ENCODE measurements around the gene TYRO3.
A peak's percentile ranks its signal among the peaks of the same experiment; 100 is the strongest.

Gene TYRO3

DNA sequence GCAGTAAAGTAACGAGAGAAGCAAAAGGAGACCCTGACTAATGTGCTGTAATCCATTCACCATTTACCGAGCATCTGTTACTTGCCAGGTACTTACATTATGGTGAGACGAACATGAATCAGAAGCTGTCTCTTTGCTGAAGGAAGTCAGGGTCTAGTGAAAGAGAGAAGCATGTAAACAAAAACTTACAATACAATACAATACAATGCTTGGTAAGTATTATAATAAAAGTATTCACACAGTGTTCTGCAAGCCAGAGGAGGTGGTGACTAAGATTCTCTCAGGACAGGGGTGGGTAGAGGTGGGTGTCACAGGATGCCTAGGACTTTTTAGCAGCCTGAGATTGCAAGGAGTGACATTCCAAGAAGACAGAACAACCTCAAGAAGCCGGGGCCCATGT lies 51.0 kb downstream of the TYRO3 start:
- DNase-seq, result no peak

DNA sequence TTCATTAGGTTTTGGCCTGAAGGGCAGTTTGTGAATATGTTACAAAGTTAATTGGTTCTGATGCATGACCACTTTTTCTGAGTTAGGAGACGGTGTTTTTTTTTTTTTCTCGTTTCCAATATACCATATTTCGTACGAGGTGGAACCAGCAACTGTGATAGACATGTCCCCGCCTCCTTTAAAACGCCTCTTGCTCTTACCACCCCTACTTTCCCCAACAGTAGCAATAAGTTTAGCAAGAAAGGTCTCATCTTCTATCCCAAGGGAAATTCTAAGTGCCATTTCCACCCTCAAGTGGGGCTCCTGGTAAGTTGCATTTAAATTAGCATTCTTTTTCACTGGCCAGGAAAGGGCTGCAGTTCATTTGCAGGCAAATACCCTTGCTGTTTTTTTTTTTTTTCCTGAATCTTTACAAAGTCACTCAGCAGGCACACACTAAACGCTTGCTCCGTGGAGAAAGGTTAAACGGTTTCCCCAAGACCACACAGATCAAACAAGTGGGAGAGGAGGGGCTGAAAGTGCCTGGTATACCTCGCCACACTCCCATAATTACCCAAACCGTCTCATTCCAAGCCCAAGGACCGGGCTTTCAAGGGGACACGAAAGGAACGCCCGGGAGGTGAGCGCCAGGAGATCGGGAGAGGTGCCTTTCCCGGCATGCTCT lies 61.7 kb downstream of the TYRO3 start:
- DNase-seq, result no peak

DNA sequence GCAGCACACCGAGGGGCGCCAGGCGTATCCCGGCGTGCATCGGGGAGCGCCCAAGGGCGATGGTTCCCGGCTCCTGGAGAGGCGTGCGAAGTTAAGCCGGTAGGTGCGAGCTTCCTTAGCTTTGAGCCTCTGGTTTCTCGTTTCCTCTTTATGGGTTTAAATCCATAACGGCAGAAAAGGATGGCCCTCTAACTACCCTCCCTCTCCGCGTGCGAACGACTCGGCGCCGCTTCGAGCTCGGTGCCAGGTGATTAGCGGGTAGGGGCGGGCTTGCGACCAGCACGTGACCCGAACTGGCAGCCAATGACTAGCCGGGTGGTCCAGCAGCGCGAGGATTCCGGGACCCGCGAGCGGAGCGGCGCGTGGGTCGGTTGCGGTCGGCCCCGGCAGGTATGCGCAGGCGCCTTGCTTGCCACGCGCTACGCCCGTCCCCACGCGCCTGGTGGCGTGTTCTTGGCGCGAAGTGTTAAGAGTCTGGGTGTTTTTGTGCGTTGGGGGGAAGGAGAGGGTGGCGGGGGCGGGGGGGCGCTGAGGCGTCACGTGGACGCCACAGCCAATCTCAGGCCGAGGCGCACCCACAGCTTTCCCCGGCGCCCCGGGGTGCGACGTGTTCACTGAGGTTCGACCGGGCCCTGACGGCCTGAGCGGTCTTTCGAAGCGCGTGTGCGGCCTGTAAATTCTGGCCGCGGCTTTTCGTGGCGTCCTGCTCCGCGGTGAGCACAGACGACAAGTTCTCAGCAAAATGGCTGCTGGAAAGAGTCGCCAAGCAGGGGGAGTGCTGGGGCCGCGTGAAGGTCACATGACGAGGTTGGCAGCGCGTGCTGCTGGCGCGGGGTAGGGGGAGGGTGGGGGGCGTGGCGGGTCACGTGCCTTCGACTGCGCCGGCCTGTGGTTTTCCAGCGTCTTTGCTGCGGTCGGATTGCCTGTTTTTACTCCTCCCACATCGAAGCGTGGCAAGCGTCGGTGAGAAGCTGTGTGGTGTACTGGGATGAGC lies 62.5 kb downstream of the TYRO3 start:
- DNase-seq, result peak; percentile 37

DNA sequence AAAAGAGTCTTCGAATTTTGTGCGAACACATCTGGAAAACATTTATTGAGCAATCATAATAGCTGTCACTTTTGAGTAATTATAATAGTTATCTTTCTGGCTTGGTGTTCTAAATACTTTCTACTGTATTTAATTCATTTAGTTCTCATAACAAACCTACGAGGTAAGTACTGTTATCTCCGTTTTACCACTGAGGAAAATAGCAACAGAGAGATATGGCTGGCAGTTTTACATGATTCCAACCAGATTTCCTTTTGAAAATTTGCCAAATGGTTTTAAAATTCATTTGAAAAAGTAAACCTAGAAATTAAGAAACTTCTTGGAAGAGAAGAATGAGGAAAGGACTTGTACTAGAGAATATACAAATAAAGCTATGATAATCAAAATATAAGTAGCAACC lies 63.9 kb downstream of the TYRO3 start:
- DNase-seq, result no peak

DNA sequence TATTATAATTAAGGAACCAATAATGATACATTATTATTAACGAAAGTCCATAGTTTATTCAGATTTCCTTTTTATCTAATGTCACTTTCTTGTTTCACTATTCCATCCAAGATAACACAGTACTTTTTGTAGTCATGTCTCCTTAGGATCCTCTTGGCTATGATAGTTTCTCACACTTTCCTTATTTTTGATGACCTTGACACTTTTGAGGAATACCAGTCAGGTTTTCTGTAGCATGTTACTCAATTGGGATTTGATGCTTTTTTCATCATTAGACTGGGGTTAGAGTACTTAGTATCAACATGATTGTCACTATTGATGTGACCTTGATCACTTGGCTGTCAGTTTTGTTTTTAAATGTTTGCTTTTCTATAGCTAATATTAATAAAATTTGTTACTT lies 68.2 kb downstream of the TYRO3 start:
- DNase-seq, result no peak

DNA sequence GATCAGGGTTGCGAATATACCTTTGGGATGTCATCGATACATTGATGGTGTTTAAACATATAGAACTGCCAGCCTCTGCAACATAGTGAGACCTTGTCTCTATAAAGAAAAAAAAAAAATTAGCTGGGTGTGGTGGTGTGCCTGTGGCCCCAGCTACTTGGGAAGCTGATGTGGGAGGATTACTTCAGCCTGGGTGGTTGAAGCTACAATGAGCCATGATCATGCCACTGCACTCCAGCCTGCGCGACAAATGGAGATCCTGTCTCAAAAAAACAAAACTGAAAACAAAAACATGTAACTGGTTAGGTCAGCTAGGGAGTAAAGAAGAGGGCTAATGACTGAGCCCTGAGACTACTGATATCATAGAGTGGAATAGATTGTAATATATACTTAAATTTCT lies 70.5 kb downstream of the TYRO3 start:
- no peak for DNase-seq

DNA sequence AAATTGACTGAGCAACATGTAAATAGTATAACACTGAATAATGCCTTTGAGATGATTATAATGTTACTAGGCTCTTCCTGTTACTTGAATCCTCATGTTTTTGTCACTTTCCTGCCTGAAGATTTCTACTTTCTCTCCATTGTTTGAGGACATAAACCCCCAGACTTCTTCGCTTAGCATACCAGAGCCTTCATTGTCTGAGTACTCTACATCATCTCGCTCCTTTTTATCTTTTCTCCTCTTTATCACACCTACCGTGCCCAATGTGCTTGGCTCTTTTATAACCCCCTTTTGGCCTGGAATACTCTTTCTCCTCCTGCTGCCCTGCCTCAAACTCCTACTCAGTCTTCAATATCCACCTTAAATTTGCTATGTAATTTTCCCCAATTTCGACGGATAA lies 70.9 kb downstream of the TYRO3 start:
- DNase-seq, result no peak

DNA sequence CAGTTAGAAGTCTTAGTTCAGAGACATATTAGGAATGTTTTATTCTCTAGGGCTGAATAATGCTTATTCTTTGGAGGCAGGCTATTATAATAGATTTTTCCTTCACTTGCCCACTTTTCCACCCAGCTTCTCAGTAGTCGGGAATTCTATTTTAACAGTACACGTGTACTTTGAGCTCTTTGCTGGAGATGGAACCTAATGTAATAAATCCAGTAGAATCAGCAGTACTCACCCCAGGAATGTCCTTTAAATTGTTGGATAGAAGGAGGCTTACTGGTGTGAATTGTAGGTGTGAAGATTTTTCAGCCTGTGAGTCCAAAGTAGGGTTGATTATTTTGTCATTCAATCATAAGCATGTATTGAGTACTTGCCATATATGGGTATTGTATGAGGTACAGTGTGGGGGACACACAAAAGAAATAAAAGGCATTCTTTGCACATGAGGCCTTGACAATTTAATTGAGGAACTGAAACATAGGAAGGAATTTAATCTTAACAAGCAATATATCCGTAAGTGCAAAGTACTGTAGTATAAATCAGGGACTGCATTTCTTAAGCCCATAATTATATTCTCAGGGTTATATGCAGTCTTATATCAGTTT lies 71.7 kb downstream of the TYRO3 start:
- DNase-seq, result no peak

DNA sequence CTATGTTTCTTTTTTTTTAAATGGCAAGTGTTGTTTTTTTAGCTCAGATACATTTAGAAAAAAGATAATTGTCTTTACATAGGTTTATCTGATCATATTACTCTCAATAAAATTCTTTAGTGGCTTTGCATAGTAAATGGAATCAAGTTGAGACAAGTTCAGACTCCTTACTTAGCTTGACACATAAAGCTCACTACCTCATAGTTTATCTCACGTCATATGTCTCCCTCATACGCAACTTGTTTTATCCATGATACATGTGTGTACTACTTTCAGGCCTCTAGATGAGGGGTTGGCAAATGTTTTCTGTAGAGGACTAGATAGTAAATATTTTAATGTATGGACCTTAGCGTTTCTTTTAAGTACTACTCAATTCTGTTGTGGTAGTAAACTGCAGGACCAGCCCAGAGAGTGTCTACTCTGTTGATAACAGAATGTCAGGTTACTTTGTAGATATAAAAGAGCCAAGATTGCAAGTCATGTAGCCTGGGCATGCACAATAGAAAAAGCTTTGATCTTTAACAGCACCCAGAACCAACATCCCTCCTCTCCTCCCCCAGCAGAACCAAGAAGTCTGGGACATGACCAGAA lies 73.0 kb downstream of the TYRO3 start:
- no peak for DNase-seq
